HG03097 (cell line): ENCODE measurements around the gene TRPC1.

Source experiments
- ATAC-seq: cut with Tn5 transposase; IDR thresholded peaks from one replicate; pipeline ENCODE4 v1.9.1; 2021; ENCODE audit not compliant: unreplicated experiment, low FRiP score

Gene TRPC1

DNA sequence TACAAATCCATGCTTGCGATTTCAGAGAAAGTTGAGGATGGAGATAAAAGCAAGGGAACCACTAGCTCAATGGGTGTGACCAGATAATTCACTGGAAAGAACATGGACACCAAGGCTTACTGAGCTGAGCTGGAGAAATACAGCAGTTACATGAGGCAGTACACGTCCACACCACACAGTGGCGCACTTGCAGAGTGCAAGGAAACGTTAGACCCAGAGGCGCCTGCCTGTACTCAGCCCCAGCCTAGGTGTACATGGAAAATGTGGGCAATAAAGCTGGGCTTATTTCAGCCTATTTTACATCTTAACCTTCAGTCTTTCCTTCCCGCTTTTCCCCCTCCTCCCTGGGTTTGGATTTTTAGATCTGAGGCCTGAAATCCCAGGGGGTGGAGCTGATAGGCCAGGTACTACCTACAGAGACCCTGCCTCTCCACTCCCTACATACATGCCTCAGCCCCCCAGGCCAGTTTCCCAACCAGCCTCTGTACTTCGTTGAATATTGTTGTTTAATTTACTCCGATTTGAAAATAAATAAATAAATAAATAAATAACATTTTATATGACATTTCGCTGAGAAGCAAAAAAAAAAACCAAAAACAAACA lies 105.0 kb downstream of the TRPC1 start:
- peak; percentile 90 for ATAC-seq

DNA sequence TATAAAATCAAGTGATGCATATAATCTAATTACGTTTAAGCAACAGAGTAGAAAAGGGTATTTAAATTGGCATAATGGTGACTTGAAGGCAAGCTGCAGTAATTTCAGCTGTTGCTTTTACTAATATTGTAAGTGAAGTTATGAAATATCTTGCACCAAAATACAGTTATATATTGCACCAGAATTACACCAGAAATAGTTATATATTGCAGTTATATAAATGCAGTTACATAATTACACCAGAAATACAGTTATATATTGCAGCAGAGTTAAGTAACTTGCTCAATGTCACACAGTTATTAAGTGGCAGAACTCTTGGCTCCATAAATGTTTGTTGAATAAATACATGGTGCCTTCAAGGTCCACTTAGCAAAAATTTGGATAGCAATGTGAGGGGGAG lies 113.7 kb downstream of the TRPC1 start:
- no peak for ATAC-seq

DNA sequence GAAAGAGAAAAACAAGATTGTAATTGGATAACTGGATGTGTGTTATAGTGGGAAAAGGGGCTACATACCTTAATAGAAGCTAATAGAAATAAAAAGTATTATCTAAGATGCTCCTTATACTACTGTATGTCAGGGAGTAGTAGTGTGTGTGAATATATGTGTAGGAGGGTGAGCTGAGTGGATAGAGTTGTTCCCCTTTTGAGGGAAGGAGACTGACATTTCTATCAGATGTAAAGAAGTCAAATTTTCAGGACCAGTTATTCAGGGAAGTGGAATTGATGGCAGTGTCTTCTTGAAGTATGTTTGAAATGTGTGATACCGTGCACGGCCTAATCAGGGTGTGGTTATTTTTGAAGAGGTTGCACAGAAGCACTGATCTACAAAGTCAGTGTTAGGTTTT lies 116.0 kb downstream of the TRPC1 start:
- no peak for ATAC-seq

DNA sequence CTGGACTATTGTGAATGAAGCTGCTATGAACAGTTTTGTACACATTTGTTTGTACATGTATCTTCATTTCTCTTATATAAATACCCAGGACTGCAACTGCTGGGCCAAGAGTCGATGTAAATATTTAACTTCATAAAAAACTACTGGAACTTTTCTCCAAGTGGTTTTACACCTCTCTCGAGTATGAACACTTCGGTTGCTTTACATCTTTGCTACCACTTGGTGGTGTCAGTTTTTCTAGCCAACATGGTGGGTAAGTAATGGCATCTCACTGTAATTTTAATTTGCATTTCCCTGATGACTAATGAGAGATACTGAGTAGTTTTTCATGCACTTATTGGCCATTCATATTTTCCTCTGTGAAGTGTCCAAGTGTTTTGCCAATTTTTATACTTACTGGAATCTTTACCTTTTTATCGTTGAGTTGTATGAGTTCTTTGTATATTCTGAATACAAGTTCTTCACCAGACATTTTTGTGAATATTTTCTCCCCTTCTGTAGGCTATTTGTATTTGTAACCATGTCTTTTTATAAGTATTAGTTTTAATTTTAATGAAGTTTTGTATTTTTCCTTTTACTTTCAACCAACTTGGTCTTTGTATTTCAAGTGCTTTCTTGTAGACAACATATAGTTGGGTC lies 120.6 kb downstream of the TRPC1 start:
- ATAC-seq, result no peak

DNA sequence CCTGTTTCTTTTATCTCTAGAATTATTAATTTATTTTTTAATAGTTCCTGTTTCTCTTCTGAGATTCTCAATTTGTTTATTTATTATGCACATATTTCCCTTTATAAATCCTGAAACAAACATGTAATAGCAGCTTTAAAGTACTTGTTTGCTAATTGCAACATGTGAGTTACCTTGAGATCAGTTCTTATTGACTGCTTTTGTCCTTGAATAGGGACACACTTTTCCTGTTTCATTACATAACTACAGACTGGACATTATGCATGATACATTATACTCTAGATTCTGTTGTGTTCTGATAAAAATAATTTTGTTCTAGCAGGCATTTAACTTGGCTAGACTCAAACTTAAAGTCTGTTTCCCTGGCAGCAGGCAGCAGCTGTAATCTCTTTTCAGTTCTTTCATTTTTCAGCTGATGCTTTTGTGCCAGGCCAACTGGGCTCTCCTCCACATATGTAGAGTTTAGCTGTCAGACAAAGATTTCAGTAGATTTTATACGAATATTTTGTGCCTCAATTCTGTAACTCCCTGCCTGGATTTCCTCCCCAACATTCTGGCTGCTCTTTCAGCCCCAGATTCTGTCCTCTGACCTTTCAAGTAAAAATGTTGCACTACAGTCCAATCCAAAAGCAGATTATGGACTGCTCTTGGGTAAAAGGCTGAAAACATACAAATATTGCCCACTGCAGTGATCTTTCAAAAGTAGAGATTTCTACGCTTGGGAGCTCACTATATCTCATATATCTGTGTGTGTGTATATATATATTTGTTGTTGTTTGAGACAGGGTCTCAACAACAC lies 123.1 kb downstream of the TRPC1 start:
- ATAC-seq, result no peak

DNA sequence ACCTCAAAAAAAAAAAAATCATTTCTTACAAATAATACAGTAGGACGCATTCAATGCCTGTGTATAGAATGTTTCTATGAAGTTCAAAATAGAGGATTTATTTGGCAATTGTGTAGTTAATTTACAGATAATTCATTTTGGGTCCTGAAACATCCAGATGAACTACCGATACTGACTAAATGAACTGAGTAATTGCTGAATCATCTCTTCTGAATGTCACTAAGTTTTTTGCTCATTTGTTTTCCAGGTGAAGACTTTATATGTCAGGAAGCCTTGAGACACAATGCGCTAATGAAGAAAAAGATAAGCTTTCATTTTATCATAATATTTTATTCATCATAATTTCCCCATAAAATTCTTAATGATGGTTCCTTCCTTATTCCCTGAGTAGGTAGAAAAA lies 125.3 kb downstream of the TRPC1 start:
- ATAC-seq, result no peak

DNA sequence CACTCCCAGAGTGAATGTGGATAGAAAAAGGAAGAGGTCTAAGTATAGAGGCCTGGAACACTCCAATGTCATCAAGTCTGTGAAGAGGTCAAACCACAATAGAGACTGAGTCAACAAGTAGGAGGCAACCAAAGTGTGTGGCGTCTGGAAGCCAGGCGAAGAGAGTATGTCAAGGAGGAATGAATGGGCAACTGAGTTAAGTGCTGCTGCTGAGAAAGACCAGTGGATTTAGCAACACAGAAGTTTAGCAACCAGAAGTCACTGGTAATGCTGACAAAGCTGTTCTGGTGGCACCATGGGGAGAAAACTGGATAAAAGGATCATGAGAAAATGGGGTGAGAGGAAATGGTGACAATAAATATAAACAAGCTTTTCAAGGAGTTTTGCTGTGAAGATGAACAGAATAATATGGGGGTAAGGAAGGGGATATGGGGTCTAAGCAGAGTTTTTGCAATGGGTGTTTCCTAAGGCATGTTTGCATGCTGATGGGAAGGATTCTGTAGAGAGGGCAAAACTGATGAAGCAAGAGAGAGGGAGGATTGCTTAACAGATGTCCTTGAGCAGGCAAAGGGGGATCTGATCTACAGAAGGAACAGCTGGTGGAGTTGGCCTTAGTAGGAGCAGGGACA lies 126.7 kb downstream of the TRPC1 start:
- no peak for ATAC-seq

DNA sequence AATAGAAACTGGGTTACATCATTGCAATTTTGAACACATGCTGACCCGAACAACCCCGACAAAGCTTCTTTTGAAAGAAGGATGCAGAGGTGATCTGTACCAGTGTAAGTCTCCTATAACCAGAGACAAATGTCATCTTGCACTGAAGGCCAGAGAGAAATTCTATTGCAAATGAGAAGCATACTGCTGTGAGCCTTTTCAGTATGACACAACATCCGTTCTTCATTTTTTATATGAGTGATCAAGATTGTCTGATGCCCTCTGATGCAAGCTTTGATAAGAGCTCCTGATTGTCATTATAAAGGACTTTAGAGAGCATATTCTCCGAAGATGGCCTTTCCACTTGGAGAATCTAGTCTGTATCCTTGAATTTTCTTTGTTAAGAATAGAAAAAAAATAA lies 128.2 kb downstream of the TRPC1 start:
- no peak for ATAC-seq

DNA sequence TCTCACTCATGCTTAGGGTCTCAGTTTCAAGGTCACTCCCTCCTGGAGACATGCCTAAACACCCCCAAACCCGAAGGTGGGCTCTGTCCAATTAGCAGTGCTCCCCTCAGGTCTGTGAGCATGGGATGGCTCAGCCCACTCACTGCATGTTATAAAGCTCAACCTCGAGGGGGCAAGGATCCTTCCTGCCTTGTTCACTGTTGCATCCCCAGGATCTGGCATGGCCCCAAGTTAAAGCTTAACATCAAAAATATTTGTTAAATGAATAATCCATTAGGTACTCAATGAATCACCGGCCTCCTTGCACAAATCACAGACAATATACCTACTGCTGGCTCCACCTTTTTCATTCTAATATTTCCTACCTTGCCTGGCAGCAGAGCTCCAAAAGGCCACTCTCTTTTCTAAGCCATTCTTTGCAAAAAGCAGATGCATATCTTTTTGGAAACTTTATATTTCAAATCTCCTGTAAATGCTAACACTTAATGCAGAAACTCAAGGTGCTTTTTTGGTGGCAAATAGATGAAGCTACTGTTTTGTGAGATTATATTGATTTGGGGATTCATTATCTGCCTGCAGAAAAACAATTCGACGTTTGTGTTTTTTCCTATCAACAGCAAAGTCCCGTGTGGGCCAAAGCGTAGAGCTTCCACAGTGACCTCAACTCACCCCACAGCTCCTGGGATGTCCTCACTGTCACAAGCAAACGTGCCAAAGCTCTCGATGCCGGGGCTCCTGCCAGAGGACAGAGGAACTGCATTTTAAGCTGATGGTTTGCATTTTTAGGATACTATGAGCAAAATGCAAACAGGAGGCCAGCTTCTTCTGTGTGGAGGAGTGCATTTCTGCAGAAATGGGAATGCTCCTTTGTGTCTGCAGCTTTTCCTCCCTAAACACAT lies 129.7 kb downstream of the TRPC1 start:
- ATAC-seq, result no peak

DNA sequence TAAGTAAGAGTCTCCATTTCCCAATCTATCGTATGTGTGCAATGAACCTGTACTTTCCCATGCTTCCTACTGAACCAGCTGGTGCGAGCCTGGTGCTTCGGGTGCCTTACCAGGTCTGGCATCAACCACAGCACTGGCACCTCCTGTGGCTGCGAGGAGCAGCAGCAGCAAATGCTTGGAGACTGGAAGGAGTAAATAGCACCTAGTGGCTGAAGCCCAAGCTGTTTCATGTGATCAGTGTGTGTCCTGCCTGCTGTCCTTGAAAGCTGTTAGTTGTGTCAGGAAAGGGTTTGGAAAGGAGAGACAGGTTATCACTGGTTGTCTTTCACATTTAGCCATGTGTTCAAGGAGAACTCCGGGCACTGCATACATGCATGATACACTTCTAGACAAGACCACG lies 133.2 kb downstream of the TRPC1 start:
- ATAC-seq, result no peak
